ENCODE measurements around the gene C4orf50. TPM values are rescaled to one million over a fixed set of nuclear protein-coding genes. Genes with fewer than 3 reads are reported as not detected.

The C4orf50 gene
- total RNA-seq, 1 experiment from 2014 or later, result not detected

DNA sequence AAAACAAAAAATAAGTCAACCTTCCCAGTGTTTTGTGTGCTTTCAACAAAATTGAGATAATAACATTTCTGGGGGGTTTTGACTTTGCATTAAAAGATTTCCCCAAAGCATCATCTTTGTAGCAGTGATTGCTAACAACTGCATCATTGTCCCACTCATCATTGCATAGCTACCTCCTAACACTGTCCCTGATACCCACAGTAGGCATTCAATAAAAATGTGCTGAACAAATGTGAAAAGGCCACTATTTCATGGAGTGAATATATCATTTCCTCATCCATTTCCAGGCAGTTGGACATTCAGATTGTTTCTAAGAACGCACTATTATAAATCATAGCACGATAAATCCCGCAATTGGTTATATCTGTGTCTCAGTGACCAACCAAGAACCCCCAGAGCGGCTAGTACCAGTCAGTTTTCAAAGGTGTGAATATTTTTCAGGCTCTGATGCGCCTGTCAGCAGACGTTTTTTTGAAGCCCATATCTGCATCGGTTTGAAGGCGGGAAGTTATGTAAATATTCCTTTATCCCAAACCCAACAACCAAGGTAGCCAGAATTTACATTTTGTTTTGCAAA, 89.3 kb downstream of the C4orf50 start:
- Histone ChIP-seq H3K4me3 (no peak overlapping the region), H3K27me3 (no peaks in the 10 kb centered on the region), H3K9me3 (no peaks in the 10 kb centered on the region), H3K36me3 (no peaks in the 10 kb centered on the region)
- no peak for DNase-seq

DNA sequence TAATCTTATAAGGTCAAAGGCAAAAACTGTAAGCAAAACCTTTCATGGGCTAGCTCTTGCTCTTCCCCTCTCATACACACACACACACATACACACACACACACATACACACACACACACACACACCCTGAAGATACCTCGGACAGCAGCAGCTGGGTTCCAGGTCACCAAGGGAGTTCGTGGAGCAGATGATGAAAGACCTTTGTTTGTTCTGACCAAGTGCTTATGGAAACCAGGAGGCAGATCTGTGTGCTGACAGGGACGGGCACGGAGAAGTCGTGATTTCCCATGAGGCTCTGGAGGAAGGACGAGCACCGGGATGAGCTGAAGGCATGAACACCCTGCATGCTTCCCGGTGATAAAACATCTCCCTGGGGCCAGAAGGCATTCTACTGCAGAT, 90.0 kb downstream of the C4orf50 start:
- H3K9me3 ChIP-seq, result no peaks in the 10 kb centered on the region
- H3K36me3 ChIP-seq, result no peaks in the 10 kb centered on the region
- no peak overlapping the region for H3K4me3 ChIP-seq
- no peaks in the 10 kb centered on the region for H3K27me3 ChIP-seq
- DNase-seq, result no peak

DNA sequence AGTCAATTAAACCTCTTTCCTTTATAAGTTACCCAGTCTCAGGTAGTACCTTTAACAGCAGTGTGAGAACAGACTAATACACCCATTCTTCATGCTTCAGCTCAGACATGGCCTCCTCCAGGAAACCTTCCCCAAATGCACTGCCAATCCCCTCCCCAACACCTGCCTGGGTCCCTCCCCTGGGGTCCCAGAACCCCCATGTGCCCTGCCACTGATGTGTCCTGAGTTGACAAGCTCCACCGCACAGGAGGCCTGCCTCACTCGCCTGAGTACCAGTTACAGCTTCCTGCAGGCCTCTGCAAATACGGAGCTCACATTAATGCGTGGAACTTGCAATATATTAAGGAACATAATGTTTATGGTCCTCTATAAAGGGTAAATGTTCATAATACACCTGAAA, 90.5 kb downstream of the C4orf50 start:
- Histone ChIP-seq H3K9me3 (no peaks in the 10 kb centered on the region), H3K4me3 (no peak overlapping the region), H3K27me3 (no peaks in the 10 kb centered on the region), H3K36me3 (no peaks in the 10 kb centered on the region)
- no peak for DNase-seq

DNA sequence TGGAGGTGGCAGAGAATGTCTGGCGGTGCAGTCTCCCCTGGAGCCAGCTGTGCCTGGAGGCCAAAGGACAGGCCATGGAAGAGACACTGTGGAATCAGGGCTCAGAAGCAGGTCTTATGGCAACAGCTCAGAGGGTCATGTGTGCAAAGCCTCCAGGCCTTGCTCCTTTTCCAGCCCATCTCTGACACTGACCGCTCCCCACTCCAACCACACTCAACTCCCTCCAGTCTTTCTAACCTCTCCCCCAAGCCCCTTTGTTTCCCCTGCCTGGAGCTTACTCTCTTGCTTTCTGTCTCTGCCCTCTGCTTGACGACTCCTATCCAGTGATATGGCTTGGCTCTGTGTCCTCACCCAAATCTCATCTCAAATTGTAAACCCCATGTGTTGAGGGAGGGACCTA, 91.1 kb downstream of the C4orf50 start:
- Histone ChIP-seq H3K27me3 (no peaks in the 10 kb centered on the region), H3K36me3 (no peaks in the 10 kb centered on the region), H3K4me3 (no peak overlapping the region), H3K9me3 (no peaks in the 10 kb centered on the region)
- no peak for DNase-seq

DNA sequence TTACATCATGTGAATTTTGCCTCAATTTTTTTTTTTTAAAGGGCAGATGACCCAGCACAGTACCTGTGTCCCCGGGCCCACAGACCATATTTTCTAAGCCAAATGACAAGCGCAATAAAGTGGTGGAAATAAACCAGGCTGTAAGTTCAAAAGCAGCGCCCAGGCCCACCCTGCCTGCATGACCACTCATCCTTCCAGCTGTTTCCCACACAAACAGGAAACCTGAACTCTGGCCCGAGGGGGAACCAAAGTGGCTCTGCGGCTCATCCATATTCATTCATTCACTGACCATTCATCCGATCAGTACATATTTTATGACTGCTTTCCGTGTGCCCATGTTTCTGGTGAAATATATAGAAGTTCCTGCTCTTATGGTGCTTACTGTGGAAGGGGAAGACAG, 91.6 kb downstream of the C4orf50 start:
- Histone ChIP-seq H3K9me3 (no peaks in the 10 kb centered on the region), H3K4me3 (no peak overlapping the region), H3K27me3 (no peaks in the 10 kb centered on the region), H3K36me3 (no peaks in the 10 kb centered on the region)
- DNase-seq, result no peak

DNA sequence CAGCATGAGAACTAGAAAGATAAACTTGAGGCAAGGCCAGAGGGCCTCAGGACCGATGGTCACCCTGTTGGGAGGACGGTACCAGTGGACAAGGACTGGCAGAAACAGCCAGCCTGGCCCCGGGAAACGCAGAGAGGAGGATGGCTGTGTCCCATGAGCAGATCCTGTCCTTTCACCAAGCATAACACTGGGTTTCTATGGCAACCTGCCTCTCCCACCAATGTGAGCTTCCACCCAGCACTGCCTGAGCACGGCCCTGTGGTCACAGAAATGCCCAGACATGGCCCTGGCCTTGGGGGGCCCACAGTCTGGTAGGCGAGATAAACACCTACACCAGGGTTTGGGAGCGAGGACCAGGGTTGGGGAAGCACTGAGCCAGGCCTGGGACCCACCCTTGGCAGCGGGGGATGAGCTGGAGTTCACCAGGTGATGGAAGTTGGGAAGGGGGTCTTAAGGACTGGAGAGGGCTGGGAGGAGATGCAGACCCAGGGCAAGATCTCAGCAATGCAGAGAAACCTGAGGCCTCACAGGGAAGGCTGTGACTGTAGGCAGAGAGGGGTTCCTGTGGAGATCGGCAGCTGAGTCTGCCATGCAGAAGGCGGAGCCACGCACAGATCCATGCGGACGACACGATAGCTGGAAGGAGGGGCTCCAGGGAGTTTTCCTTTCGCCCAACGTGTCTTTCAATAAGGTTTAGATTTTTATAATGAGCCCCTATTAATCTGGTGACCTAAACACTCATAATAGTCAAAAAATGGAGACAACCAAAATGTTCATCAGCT, 92.6 kb downstream of the C4orf50 start:
- Histone ChIP-seq H3K27me3 (no peaks in the 10 kb centered on the region), H3K9me3 (no peaks in the 10 kb centered on the region), H3K4me3 (no peak overlapping the region), H3K36me3 (no peaks in the 10 kb centered on the region)
- no peak for DNase-seq

DNA sequence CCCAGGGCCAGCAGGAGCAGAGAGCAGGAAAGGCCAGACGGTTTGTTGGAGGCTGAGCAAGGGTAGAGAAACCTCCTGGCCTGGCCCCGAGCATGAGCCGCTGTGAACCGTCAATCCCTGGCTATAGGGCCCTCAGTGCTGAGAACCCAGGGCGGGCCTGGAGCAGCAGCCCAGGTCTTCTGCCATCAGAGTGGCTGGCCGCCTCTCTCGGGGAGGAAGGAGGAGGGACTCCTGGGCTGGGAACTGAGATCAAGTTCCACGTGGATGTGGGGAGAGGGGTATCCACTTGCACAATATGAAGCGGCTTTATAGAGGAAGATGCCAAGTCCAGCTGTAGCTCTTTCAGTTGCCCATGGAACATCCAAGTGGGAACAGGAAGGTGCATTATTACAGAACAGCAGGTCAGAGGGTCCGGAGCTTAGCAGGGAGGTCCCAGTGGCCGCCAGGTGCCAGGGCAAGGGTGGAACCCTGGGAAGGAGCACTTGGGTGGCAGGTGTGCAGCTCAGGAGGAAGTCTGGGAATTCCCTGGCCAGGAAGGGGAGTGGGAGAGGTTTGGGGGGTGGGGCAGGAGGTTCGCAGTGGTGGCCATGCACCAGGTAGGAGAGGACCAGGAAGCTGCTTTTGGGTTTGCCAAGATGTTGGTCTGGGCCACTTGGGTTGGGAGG, 93.6 kb downstream of the C4orf50 start:
- Histone ChIP-seq H3K4me3 (no peak overlapping the region), H3K27me3 (no peaks in the 10 kb centered on the region), H3K36me3 (no peaks in the 10 kb centered on the region), H3K9me3 (no peaks in the 10 kb centered on the region)
- no peak for DNase-seq

DNA sequence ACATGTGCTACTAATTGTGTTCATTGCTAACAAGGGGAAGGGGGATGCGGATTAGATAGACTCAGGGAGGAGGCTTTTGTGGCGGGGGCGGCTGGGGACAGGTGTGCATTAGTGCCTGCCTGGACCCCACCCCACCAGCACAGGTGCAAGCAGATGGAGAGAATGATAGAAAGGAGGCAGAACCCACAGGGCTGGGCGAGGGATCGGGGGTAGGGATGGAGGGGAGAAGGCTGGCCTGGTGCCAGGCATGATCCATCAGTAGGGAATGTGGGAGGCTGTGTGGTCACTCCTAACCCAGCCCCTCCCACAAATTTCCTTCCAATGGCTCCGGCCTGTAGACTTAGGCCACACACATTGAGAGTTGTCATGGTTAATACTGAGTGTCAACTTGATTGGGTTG, 94.9 kb downstream of the C4orf50 start:
- Histone ChIP-seq H3K27me3 (no peaks in the 10 kb centered on the region), H3K4me3 (no peak overlapping the region), H3K36me3 (no peaks in the 10 kb centered on the region), H3K9me3 (no peaks in the 10 kb centered on the region)
- no peak for DNase-seq

DNA sequence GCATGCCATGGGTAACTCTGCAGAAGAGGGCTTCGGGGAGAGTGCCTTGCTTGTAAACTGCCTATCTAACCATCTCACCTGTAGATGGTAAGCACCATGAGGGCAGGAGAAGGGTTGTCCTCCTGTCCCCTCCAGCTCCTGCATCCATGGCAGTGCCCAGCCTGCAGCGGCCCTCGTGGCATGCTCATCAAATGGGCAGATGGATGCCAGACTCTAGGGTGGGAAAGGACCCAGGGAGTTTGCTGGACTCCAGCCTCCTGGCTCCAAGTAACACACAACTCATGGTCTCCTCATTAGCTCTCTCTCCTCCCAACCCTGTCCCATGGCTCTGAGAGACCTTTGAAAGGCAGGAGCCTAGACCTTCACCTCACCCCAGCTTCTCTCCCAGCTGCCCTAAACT, 95.7 kb downstream of the C4orf50 start:
- Histone ChIP-seq H3K9me3 (no peaks in the 10 kb centered on the region), H3K36me3 (no peaks in the 10 kb centered on the region), H3K27me3 (no peaks in the 10 kb centered on the region), H3K4me3 (no peak overlapping the region)
- DNase-seq, result no peak

DNA sequence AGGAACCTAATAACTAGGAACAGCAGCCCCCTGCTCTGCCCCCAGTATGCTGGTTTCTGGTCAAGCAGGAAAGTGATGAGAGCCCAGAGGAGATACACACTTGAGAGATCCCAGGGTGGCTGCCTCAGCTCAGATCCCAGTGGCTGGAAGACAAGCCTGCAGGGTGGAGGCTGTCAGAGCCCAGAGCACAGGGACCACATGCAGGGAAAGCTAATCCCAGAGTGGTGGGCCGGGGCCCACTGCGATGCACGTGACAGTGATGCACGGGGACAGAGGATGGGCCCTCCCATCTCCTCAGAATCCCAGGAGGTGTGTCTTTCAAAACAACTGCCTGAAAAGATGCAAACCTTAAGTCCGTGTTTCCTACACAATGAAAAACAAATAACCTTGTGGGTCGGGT, 96.2 kb downstream of the C4orf50 start:
- Histone ChIP-seq H3K9me3 (no peaks in the 10 kb centered on the region), H3K4me3 (no peak overlapping the region), H3K27me3 (no peaks in the 10 kb centered on the region), H3K36me3 (no peaks in the 10 kb centered on the region)
- no peak for DNase-seq

DNA sequence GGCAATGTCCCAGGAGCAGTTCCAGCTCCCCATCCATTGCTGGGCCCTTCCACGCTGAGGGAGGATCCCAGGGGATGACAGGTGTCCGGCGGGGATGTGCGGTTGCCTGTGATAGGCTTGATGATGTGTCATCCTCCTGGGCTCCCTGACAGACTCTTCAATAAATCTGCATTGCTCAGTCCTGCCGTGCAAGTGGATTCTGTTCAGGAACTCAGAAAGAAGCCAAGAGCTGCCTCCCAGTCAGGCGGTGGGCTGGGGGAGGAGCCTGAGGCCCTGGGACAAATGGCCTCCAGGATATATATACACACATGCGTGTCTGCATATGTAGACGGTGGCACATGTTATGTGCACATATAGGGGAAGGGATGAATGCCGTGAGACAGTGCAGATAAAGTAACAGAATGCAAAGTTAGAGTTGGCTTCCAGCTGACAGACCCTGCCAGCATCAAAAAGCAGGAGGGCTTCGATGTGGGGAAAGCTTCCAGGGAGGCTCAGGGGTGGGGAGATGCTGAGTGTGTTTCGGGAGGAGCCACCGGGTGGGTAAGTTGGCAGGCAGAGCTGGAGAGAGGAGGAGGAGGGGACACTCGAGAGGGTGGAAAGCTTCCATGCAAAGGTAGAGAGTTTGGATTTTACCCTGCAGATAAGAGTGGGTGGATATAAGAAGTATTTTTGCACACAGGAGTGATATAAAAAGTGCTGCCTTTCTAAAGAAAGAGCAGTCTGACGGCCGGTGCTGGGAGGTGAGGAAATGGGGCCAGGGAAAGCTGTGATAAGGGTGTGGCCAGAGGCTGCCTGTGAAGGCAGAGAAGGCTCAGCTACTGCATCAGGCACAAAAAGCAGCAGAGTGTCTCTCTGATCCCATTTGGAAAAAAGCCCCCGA, 96.9 kb downstream of the C4orf50 start:
- Histone ChIP-seq H3K27me3 (no peaks in the 10 kb centered on the region), H3K36me3 (no peaks in the 10 kb centered on the region), H3K9me3 (no peaks in the 10 kb centered on the region), H3K4me3 (no peak overlapping the region)
- DNase-seq, result peak; percentile 17

DNA sequence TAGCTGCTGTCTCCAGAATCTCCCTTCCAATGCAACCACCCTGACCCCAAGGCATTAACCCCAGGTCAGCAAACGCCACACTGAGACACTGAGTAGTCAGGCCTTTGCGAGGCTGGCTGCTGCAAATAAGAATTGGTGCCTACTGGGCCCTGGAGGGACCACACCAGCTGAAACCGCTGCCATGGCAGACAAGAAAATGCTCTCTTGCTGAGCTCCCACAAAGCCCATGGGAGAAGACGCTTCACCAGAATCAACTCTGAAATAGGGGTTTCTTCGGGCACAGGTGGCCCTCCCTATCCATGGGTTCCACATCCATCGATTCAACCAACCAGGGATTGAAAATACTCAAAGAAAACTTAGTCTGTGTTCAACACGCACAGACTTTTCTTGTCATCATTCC, 98.7 kb downstream of the C4orf50 start:
- H3K27me3 ChIP-seq, result no peaks in the 10 kb centered on the region
- H3K36me3 ChIP-seq, result no peaks in the 10 kb centered on the region
- no peak overlapping the region for H3K4me3 ChIP-seq
- H3K9me3 ChIP-seq, result no peaks in the 10 kb centered on the region
- no peak for DNase-seq

DNA sequence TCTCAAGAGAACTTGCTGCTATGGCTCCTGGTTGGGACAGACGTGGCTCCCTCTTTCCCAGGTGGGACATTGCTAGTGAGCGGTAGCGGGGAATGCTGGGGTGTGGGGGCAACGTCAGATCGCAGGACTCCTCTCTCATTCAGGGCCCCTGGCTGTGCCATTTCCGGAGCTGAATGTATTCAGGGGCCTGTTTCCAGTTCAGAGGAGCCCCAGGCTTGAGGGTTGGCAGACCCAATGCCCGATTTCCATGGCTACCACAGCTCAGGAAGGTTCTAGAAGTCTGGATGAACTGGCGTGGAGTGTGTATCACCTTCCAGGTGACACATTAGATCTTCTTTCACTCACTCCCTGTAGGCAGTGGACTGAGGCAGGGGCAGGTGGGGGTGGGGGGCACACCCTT, 99.2 kb downstream of the C4orf50 start:
- Histone ChIP-seq H3K9me3 (no peaks in the 10 kb centered on the region), H3K27me3 (no peaks in the 10 kb centered on the region)
- no peak for DNase-seq

DNA sequence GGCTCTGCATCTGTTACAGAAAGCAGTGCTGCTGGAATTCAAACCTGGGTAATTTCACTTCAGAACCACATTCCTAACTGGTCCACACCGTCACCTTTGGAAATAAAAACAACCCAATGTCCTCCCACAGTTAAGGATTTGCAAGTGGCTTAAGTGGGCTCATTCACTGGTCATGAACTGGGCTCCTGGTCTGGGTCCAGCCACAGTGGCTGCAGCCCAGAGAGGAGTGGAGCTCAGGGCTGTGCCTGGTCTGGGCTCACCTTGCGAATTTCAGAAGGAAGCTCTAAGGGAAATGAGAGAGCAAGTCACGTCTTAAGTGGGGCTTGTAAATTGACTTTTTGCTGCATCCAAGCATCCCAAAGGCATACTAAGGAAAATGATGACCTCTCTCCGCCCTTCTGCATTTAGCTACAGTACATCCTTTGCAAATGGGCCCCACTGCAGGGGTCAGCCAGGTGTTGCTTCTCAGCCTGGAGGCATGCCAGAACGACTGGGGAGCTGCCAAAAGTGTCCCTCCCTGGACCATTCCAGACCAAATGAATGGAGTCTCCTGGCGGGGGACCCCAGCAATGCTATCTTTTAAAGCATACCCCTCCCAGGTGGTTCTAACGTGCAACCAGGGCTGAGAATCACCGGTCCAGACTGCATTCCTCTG, 99.8 kb downstream of the C4orf50 start:
- H3K36me3 ChIP-seq, result no peaks in the 10 kb centered on the region
- no peaks in the 10 kb centered on the region for H3K27me3 ChIP-seq
- no peaks in the 10 kb centered on the region for H3K9me3 ChIP-seq
- DNase-seq, result no peak
- H3K4me3 ChIP-seq, result no peak overlapping the region

More for the DNA sequence above, 99.2 kb downstream of the C4orf50 start:
- H3K4me3 ChIP-seq, result no peak overlapping the region
- no peaks in the 10 kb centered on the region for H3K36me3 ChIP-seq

DNA sequence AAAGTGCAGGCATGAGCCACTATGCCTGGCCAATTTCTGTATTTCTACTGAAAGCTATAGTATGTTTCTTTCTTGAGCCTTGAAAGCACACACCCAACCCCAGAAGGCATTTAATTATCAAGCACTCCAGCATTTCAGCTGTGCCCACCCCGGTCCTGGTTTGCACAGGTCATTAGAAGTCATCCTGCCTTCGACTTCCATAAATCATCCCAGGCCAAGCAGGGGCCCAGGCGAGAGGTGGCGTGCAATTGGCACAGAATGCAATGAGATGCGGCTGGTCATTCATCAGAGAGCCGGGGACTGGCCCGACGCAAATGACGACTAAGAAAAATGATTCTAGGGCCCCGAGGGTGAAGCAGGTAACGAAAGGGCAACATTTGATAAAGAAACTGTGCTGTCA, 100.6 kb downstream of the C4orf50 start:
- Histone ChIP-seq H3K9me3 (no peaks in the 10 kb centered on the region), H3K4me3 (no peak overlapping the region), H3K27me3 (no peaks in the 10 kb centered on the region), H3K36me3 (no peaks in the 10 kb centered on the region)
- no peak for DNase-seq

DNA sequence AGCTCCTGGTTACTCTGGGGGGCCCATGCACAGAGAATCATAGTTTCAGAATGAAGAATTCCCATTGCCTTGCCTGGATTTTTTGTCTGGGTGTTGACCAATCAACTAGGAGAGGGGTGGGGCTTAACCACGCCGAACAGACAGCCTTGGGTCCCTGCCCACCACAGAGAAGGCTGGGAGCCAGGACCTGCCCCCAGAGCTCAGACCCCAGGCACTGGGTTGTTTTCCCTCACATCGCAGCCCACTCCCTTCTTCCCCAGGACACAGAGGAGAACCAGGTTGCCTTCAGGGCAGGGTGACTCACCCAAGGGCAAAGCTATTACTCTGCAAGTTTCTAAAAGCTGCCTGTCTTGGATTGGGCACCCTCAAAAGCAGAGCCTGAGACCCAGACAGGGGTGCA, 102.0 kb downstream of the C4orf50 start:
- no peak for DNase-seq
- no peaks in the 10 kb centered on the region for H3K36me3 ChIP-seq
- no peaks in the 10 kb centered on the region for H3K27me3 ChIP-seq
- no peaks in the 10 kb centered on the region for H3K9me3 ChIP-seq
- H3K4me3 ChIP-seq, result no peak overlapping the region

DNA sequence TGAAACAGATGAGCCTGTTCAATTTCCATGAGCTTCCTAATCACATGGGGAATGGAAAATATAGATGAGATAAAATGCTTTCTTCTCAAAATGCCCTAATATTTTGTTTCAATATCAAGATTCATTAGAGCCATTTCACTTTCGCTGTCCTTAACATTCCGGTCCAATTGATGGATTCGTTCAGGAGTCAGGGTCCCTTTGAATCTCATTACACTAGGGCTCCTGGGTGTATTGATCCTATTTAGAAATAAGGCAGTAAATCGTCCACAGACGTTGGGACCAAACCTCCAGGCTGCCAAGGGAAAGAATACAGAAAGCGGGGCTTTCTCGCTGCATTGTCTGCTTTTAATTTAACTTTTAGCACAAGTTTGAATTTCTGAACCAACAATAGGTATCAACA, 104.8 kb downstream of the C4orf50 start:
- Histone ChIP-seq H3K9me3 (no peaks in the 10 kb centered on the region), H3K36me3 (no peaks in the 10 kb centered on the region), H3K27me3 (no peaks in the 10 kb centered on the region), H3K4me3 (no peak overlapping the region)
- no peak for DNase-seq
